Progenitor cell of endocrine pancreas (in vitro differentiated cells): ENCODE results near the gene STK40. TPM values are rescaled to one million over a fixed set of nuclear protein-coding genes. Genes with fewer than 3 reads are reported as not detected.

Experiments
- DNase-seq: peaks from one replicate; pipeline ENCODE4 v3.0.0; 2021; ENCODE audit warnings: low spot score; ENCODE audit not compliant: unreplicated experiment
- H3K27ac Mint-ChIP-seq: 2 replicates; pipeline ENCODE4 v1.8.0; 2021; ENCODE audit warnings: mild to moderate bottlenecking, moderate library complexity, mixed read lengths
- H3K27me3 Mint-ChIP-seq: 2 replicates; pipeline ENCODE4 v1.8.0; 2021; ENCODE audit warnings: mixed read lengths
- H3K36me3 Mint-ChIP-seq: 2 replicates; pipeline ENCODE4 v1.8.0; 2022; ENCODE audit warnings: mixed read lengths; ENCODE audit not compliant: insufficient read depth
- H3K4me1 Mint-ChIP-seq: 2 replicates; pipeline ENCODE4 v1.8.0; 2021; ENCODE audit warnings: low read depth, mixed read lengths
- H3K4me3 Mint-ChIP-seq: 2 replicates; pipeline ENCODE4 v1.8.0; 2021; ENCODE audit warnings: low read depth, mild to moderate bottlenecking, moderate library complexity, mixed read lengths
- H3K9me3 Mint-ChIP-seq: 2 replicates; pipeline ENCODE4 v1.8.0; 2021; ENCODE audit warnings: low read depth, mixed read lengths
- CTCF ChIP-seq: fragments of 200-600 bp; sonication (generic); IDR thresholded peaks from one replicate; pipeline ENCODE4 v1.5.0; 2021; ENCODE audit warnings: antibody characterized with exemption, mild to moderate bottlenecking; ENCODE audit not compliant: unreplicated experiment
- total RNA-seq: library from RNA; stranded (reverse); gene quantifications from 2 replicates; pipeline ENCODE4 v1.2.1, GENCODE V29; 2021

STK40 gene
- total RNA-seq, 1 donor from 2014 or later = 34.6 TPM

GRCh38 chr1:36386265-36387140 is 779 bp upstream of the STK40 start:
- H3K27ac Mint-ChIP-seq = peak overlapping the region; percentile 99
- peak overlapping the region; percentile 96 for H3K4me3 Mint-ChIP-seq
- no peaks in the 10 kb centered on the region for H3K9me3 Mint-ChIP-seq
- peaks cover 27% of the 10 kb centered on the region for H3K4me1 Mint-ChIP-seq
- no peaks in the 10 kb centered on the region for H3K27me3 Mint-ChIP-seq
- DNase-seq = peak; percentile 24
- TF ChIP-seq CTCF = no peak
- no peaks in the 10 kb centered on the region for H3K36me3 Mint-ChIP-seq

GRCh38 chr1:36384542-36385409 is 948 bp downstream of the STK40 start:
- TF ChIP-seq CTCF = no peak
- Mint-ChIP-seq H3K27me3 (no peaks in the 10 kb centered on the region), H3K9me3 (no peaks in the 10 kb centered on the region), H3K36me3 (no peaks in the 10 kb centered on the region), H3K4me1 (peaks cover 34% of the 10 kb centered on the region), H3K27ac (peak overlapping the region; percentile 99), H3K4me3 (peak overlapping the region; percentile 96)
- peak; percentile 55 for DNase-seq

DNA sequence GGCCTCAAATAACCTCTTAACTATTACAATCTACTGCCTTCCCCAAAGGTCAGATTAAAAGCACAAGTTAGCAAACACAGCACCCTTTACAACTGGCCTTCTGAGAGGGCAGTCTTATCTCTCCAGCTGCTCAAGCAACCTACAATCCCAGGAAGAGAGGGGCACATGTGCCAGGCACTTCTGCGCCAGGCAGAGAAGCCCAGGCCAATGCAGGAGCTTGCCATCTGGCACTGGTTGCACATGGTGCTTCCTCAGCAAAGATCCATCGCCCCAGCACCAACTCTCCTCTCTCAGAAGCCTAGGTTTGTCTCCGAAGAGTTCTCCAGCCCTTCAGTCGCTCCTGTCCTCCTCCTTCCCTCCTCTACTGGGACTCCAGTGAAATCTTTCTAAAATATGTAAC is 2.5 kb downstream of the STK40 start:
- no peak for DNase-seq
- Mint-ChIP-seq H3K27ac (peak overlapping the region; percentile 46), H3K4me3 (peak overlapping the region; percentile 55), H3K9me3 (no peaks in the 10 kb centered on the region), H3K36me3 (no peaks in the 10 kb centered on the region), H3K27me3 (no peaks in the 10 kb centered on the region), H3K4me1 (peaks cover 34% of the 10 kb centered on the region)
- no peak for TF ChIP-seq CTCF

DNA sequence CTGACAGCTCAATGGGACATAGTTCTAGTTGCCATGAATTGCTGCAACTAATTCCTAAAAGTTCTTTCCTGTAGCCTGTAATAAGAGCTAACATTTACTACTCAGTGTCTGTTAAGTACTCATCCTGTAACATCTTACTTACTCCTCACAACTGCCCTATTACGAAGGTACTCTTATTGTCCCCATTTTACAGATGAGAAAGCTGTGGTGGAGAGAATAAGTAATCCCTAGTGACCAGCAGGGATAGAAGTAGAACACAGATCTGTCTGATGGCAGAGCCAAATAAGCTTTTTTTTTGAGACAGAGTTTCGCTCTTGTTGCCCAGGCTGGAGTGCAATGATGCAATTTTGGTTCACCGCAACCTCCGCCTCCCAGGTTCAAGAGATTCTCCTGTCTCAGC is 3.1 kb downstream of the STK40 start:
- Mint-ChIP-seq H3K27me3 (no peaks in the 10 kb centered on the region), H3K27ac (no peak overlapping the region), H3K4me3 (no peak overlapping the region), H3K36me3 (no peaks in the 10 kb centered on the region), H3K4me1 (peaks cover 34% of the 10 kb centered on the region), H3K9me3 (no peaks in the 10 kb centered on the region)
- DNase-seq = no peak
- no peak for TF ChIP-seq CTCF

DNA sequence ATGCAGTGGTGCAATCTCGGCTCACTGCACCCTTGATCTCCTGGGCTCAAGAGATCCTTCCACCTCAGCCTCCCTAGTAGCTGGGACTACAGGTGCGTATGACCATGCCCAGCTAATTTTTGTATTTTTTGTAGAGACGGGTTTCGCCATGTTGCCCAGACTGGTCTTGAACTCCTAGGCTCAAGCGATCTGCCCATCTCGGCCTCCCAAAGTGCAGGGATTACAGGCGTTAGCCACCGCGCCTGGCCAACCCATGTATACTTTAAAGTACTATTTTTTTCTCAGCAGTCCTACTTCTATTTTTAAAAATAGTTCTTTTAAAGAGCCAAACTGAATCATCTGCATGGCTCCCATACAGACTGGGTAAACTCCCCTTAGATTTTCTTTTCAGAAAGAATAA is 3.5 kb downstream of the STK40 start:
- H3K27ac Mint-ChIP-seq = no peak overlapping the region
- H3K4me1 Mint-ChIP-seq = peaks cover 34% of the 10 kb centered on the region
- no peaks in the 10 kb centered on the region for H3K27me3 Mint-ChIP-seq
- no peak overlapping the region for H3K4me3 Mint-ChIP-seq
- no peak for TF ChIP-seq CTCF
- H3K9me3 Mint-ChIP-seq = no peaks in the 10 kb centered on the region
- no peaks in the 10 kb centered on the region for H3K36me3 Mint-ChIP-seq
- DNase-seq = no peak
